ENCODE data around the gene TRAF3IP3. TPM values are rescaled to one million over a fixed set of nuclear protein-coding genes. Genes with fewer than 3 reads are reported as not detected.

The TRAF3IP3 gene
- total RNA-seq, 1 experiment from 2014 or later, result not detected

DNA sequence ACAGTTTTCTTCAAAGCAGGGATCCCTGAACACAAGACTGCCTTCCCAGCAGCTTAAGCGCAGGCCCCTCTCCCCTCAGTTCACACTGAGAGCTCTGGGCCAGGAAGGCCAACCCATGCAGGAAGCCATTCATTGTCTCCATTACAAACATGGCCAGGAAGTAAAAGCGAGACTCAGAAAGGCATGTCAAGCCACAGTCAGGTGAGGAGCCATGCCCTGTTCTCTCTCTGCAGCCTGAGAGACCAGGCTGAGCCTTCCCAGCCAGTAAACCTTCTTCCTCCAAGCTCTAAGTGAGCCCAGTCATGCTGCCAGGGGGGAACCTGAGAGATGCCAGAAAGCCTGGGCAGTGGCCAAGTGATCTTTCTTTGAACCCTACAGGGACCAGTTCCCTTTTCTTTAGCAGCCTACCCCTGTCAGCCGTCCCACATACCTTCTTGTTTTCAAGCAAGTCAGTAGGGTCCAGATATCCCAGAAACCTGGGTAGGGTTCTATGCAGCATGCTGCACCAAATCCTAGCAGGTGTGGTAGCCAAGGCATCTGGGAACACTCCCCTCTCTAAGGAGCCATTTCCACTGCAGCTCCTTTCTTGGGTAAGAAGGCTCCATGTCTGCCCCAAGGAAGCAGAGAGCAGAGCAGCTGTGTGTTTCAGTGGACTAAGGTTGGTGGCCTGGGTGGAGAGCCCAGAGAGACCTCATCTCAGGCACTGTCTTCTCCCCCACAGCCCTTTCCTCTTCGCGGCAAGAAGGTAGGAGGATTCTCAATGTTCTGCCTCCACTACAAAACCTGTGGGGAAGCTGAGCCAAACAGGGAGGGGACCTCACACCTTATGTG is 977 bp downstream of the TRAF3IP3 start:
- Histone ChIP-seq H2BK12ac (ENCODE audit: insufficient read length, low read depth, low read length) (no peak overlapping the region), H2BK5ac (ENCODE audit: insufficient read length, low read length) (no peak overlapping the region), H3K4me1 (ENCODE audit: insufficient read depth, low read length) (no peaks in the 10 kb centered on the region), H3K9me3 (ENCODE audit: control insufficient read depth, low read depth, low read length) (no peaks in the 10 kb centered on the region), H2BK15ac (ENCODE audit: low read depth, low read length) (no peak overlapping the region), H4K5ac (ENCODE audit: insufficient read length, low read depth, low read length) (no peak overlapping the region), H3K27me3 (ENCODE audit: insufficient read depth, low read length) (no peaks in the 10 kb centered on the region), H3K4ac (ENCODE audit: low read depth, low read length) (no peak overlapping the region), H3T11ph (ENCODE audit: low read length) (no peak overlapping the region), H4K8ac (replicated peaks; ENCODE audit: insufficient read length, low read depth, low read length) (no peak overlapping the region), H3K79me2 (ENCODE audit: insufficient read depth, low read length) (no peaks in the 10 kb centered on the region), H2BK20ac (ENCODE audit: low read depth, low read length, poor library complexity, severe bottlenecking) (no peak overlapping the region), H3K56ac (ENCODE audit: insufficient read length, low read depth, low read length) (no peak overlapping the region), H4K20me1 (ENCODE audit: control insufficient read depth, insufficient read depth, insufficient read length) (no peaks in the 10 kb centered on the region), H4K91ac (ENCODE audit: insufficient read length, low read depth, low read length) (no peak overlapping the region), H3K79me1 (ENCODE audit: insufficient read depth, low read depth, low read length, poor library complexity, severe bottlenecking) (no peaks in the 10 kb centered on the region), H2AK5ac (ENCODE audit: insufficient read length, low read length) (no peak overlapping the region), H3K18ac (ENCODE audit: insufficient read length, low read depth, low read length) (no peak overlapping the region), H3K23ac (ENCODE audit: insufficient read length, low read depth, low read length) (no peak overlapping the region), H3K14ac (ENCODE audit: insufficient read depth, low read length) (no peak overlapping the region), H3K9ac (ENCODE audit: extremely low read depth, insufficient read length, low read length) (no peak overlapping the region), H2BK120ac (ENCODE audit: low read depth, low read length, poor library complexity, severe bottlenecking) (no peak overlapping the region), H2AFZ (ENCODE audit: low read length) (no peak overlapping the region), H3K23me2 (ENCODE audit: insufficient read length, low read depth, low read length, poor library complexity, severe bottlenecking) (no peaks in the 10 kb centered on the region), H3K4me2 (ENCODE audit: insufficient read depth, insufficient read length, low read length) (no peak overlapping the region), H3K27ac (ENCODE audit: insufficient read length, low read depth, low read length) (no peak overlapping the region)
- Mint-ChIP-seq H3K4me3 (no peak overlapping the region), H3K9me3 (no peaks in the 10 kb centered on the region), H3K27ac (peak overlapping the region in 1 of 3 experiments; percentile 71; a peak in 1 of 7 replicates), H3K4me1 (no peaks in the 10 kb centered on the region), H3K36me3 (ENCODE audit: insufficient read depth in 1 of 3, low read depth in 3 of 3) (no peaks in the 10 kb centered on the region), H3K27me3 (ENCODE audit: low read depth) (peaks cover 37% of the 10 kb centered on the region)
- no peak for DNase-seq
- WGBS (ENCODE audit: extremely low coverage, insufficient read length, low lambda C conversion rate), result no CpG with 5 or more reads among the region's 5 CpGs
- TF ChIP-seq, protein P1, sequence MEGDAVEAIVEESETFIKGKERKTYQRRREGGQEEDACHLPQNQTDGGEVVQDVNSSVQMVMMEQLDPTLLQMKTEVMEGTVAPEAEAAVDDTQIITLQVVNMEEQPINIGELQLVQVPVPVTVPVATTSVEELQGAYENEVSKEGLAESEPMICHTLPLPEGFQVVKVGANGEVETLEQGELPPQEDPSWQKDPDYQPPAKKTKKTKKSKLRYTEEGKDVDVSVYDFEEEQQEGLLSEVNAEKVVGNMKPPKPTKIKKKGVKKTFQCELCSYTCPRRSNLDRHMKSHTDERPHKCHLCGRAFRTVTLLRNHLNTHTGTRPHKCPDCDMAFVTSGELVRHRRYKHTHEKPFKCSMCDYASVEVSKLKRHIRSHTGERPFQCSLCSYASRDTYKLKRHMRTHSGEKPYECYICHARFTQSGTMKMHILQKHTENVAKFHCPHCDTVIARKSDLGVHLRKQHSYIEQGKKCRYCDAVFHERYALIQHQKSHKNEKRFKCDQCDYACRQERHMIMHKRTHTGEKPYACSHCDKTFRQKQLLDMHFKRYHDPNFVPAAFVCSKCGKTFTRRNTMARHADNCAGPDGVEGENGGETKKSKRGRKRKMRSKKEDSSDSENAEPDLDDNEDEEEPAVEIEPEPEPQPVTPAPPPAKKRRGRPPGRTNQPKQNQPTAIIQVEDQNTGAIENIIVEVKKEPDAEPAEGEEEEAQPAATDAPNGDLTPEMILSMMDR (conservative IDR thresholded peaks at IDR 0.05), result no peak
